Fibroblast of lung (primary cell): ENCODE data around the gene CROCC2. TPM values are rescaled to one million over a fixed set of nuclear protein-coding genes. Genes with fewer than 3 reads are reported as not detected.

Experiments
- DNase-seq, 2 donors: peaks; one replicate each; pipeline versions ENCODE4 v3.0.0 to v3.0.0-alpha.2; 2010; ENCODE audit warnings: low read depth in 2 of 2
- H2AFZ ChIP-seq: 2 replicates; pipeline ENCODE4 v1.5.1; 2012; ENCODE audit warnings: low read length, control low read depth, inconsistent platforms
- H3K27ac ChIP-seq: 2 replicates; pipeline ENCODE4 v1.5.1; 2011; ENCODE audit warnings: low read length, control low read depth; ENCODE audit not compliant: insufficient read depth
- H3K27me3 ChIP-seq: 2 replicates; pipeline ENCODE4 v1.5.1; 2011; ENCODE audit warnings: mild to moderate bottlenecking, low read length; ENCODE audit not compliant: control insufficient read depth, insufficient read depth
- H3K36me3 ChIP-seq: 2 replicates; pipeline ENCODE4 v1.5.1; 2011; ENCODE audit warnings: low read length; ENCODE audit not compliant: control insufficient read depth, insufficient read depth
- H3K4me1 ChIP-seq: 2 replicates; pipeline ENCODE4 v1.5.1; 2011; ENCODE audit warnings: low read length; ENCODE audit not compliant: control insufficient read depth, insufficient read depth; ENCODE audit errors: extremely low read depth
- H3K4me2 ChIP-seq: 2 replicates; pipeline ENCODE4 v1.5.1; 2011; ENCODE audit warnings: low read length, control low read depth; ENCODE audit not compliant: insufficient read depth; ENCODE audit errors: extremely low read depth
- H3K4me3 ChIP-seq, 4 experiments: fragments of 200-600 bp in 1 of 4; sonication (generic) in 1 of 4; replicated peaks in 1 of 4; 2 replicates each; pipeline ENCODE4 v1.5.1; 2011 to 2016; ENCODE audit warnings: low read length in 4 of 4, low read depth in 3 of 4, mild to moderate bottlenecking in 3 of 4, control low read depth in 2 of 4, inconsistent platforms in 1 of 4, mixed read lengths in 1 of 4; ENCODE audit not compliant: insufficient read depth in 1 of 4; ENCODE audit errors: control extremely low read depth in 1 of 4
- H3K79me2 ChIP-seq: 2 replicates; pipeline ENCODE4 v1.5.1; 2012; ENCODE audit warnings: mild to moderate bottlenecking, low read length, inconsistent platforms; ENCODE audit not compliant: control insufficient read depth, insufficient read depth
- H3K9ac ChIP-seq: 2 replicates; pipeline ENCODE4 v1.5.1; 2011; ENCODE audit warnings: mild to moderate bottlenecking, low read length, control low read depth; ENCODE audit not compliant: insufficient read depth
- H3K9me3 ChIP-seq: 2 replicates; pipeline ENCODE4 v1.5.1; 2012; ENCODE audit warnings: low read depth, low read length; ENCODE audit not compliant: control insufficient read depth, insufficient read depth
- H4K20me1 ChIP-seq: 2 replicates; pipeline ENCODE4 v1.5.1; 2011; ENCODE audit warnings: low read length; ENCODE audit not compliant: control insufficient read depth, insufficient read depth; ENCODE audit errors: extremely low read depth
- CTCF ChIP-seq, 2 donors: IDR thresholded peaks in 1 of 2; conservative IDR thresholded peaks in 1 of 2; 1 replicate in 1 of 2; 2 replicates in 1 of 2; pipeline ENCODE4 v1.5.1; 2011 to 2012; ENCODE audit warnings: low read length in 2 of 2, control low read depth in 1 of 2, inconsistent platforms in 1 of 2, low read depth in 1 of 2, mild to moderate bottlenecking in 1 of 2
- EZH2 ChIP-seq: IDR thresholded peaks from 2 replicates; pipeline ENCODE4 v1.5.1; 2012; ENCODE audit warnings: low read length, control low read depth, mild to moderate bottlenecking; ENCODE audit errors: missing control alignments
- polyA plus RNA-seq, 2 donors: library from polyadenylated mRNA; depleted of rRNA in 1 of 2; stranded (reverse) in 1 of 2; unstranded in 1 of 2; fragments of >200 nt; gene quantifications; 2 replicates each; pipeline ENCODE4 v1.2.1, GENCODE V29; 2011 to 2012; ENCODE audit warnings: missing spikeins in 1 of 2
- total RNA-seq: library from RNA; depleted of rRNA; stranded (reverse); fragments of >200 nt; gene quantifications from 2 replicates; pipeline ENCODE4 v1.2.1, GENCODE V29; 2014

CROCC2 gene
- total and polyA plus RNA-seq, 2 donors (not counting 1 experiment from before 2014, with no cell fraction given), result 0.12 to 0.33 TPM

- no peak for TF ChIP-seq CTCF (conservative IDR thresholded peaks at IDR 0.05 in 1 of 2, IDR thresholded peaks at IDR 0.05 in 1 of 2; ENCODE audit: low read depth in 1 of 2, low read length in 2 of 2)
- no peak for TF ChIP-seq EZH2
- Histone ChIP-seq H3K27me3 (no peaks in the 10 kb centered on the region), H3K9me3 (no peaks in the 10 kb centered on the region), H3K27ac (no peak overlapping the region), H3K4me3 (no peak overlapping the region), H3K4me1 (peaks cover 21% of the 10 kb centered on the region), H2AFZ (no peak overlapping the region), H3K36me3 (no peaks in the 10 kb centered on the region), H4K20me1 (no peaks in the 10 kb centered on the region), H3K9ac (no peak overlapping the region), H3K79me2 (no peaks in the 10 kb centered on the region), H3K4me2 (no peak overlapping the region)
- DNase-seq, result no peak
Measured at GRCh38 chr2:240964704-240965295, 58.7 kb downstream of the CROCC2 start.

GRCh38 chr2:240965296-240965904 is 59.3 kb downstream of the CROCC2 start:
- no peak overlapping the region for H3K27ac ChIP-seq
- H4K20me1 ChIP-seq, result no peaks in the 10 kb centered on the region

More at GRCh38 chr2:240965296-240965904, 59.3 kb downstream of the CROCC2 start:
- Histone ChIP-seq H2AFZ (no peak overlapping the region), H3K79me2 (no peaks in the 10 kb centered on the region), H3K9me3 (no peaks in the 10 kb centered on the region), H3K9ac (no peak overlapping the region), H3K4me1 (peaks cover 17% of the 10 kb centered on the region), H3K27me3 (no peaks in the 10 kb centered on the region), H3K36me3 (no peaks in the 10 kb centered on the region), H3K4me3 (no peak overlapping the region), H3K4me2 (no peak overlapping the region)
- no peak for TF ChIP-seq CTCF (conservative IDR thresholded peaks at IDR 0.05 in 1 of 2, IDR thresholded peaks at IDR 0.05 in 1 of 2; ENCODE audit: low read depth in 1 of 2, low read length in 2 of 2)
- TF ChIP-seq EZH2, result no peak
- no peak for DNase-seq
